A549 treated with dexamethasone at 1 μM for 4 hours (cell line): ENCODE data around the gene STS. TPM values are rescaled to one million over a fixed set of nuclear protein-coding genes. Genes with fewer than 3 reads are reported as not detected.

Source experiments
- total RNA-seq: library from RNA; stranded (reverse); fragments of 200-300 nt; extraction: Qiagen RNA extraction; gene quantifications from 5 replicates; pipeline ENCODE4 v1.2.3, GENCODE V29; 2022

The STS gene, protein sequence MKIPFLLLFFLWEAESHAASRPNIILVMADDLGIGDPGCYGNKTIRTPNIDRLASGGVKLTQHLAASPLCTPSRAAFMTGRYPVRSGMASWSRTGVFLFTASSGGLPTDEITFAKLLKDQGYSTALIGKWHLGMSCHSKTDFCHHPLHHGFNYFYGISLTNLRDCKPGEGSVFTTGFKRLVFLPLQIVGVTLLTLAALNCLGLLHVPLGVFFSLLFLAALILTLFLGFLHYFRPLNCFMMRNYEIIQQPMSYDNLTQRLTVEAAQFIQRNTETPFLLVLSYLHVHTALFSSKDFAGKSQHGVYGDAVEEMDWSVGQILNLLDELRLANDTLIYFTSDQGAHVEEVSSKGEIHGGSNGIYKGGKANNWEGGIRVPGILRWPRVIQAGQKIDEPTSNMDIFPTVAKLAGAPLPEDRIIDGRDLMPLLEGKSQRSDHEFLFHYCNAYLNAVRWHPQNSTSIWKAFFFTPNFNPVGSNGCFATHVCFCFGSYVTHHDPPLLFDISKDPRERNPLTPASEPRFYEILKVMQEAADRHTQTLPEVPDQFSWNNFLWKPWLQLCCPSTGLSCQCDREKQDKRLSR
- total RNA-seq, result 2.0 to 2.5 TPM (median 2.2 TPM) in 5 replicates

DNA sequence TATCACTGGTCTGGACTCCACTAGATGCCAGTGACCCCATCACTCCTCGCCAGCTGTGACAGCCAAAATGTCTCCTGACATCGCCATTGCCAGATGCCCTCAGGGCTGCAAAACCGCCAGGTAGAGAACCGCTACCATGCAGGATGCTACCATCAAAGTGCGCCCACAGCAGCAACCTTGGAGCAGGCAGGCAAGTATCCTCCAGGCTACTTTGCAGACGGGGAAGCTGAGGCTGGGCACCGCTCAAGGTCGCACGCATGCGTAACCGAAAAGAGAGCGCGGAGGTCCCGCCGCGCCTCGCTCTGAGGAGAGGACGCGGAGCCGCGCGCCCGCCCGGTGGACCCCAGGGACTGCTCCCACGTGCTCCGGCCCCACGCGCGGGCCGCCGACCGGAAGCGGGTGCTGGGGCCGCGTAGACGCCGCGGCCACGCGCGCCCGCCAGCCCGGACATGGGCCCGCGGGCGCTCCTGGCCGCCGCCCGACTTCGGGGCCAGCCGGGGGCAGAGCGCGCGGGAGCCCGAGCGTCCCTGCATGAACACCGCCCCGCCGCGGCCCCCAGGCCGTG lies at the start of gene STS:
TSS of gene STS (plus strand) at position 300 of the 565 bp plus-strand sequence. CDS start 105,488 bp downstream, outside the sequence.

DNA sequence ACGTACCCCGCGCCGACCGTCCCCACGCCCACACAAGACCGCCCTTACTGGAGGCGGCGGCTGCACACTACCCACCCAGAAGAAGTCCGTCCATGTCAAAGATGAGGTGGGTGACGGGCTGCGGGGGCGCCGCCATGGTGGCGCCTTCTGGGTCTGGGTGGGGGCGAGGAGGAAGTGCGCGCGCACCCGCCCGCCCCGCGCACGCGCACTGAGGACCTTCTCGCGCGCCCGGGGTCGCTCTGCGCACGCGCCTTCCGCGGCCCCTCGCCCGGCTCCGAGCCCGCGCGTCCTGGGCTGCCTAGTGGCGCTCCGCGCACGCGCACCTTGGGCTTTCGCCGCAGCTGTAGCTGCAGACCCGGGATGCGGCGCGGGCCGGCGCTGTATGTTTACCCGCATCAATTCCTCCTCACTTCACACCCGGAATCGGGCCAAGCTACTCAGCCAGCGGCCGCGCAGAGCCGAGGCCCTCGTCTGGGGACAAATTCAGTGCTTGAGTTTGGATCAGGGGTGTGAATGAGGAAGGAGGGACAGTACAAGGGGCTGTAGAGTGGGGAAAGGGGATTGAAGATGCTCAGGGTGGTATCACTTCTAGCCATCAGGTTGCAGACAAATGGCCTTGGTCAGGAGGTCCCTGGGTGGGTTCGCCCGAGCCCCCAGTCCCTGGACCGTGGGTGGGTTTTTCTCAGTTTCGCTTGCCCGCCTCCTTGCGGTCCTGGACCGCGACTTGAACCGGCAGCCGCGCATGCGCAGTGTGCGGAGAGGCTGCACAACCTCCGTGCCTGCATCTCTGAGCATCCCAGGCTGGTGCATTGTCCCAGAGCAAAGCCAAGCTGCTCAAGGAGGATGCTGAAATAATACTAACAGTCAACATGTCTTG lies 704 bp downstream of the STS start, which contains the start of gene PUDP:
TSS of gene PUDP (minus strand) at position 176 of the 877 bp plus-strand sequence. CDS start at position 136, 40 bp downstream.

Other genes starting within 250 kb of the STS start
- 22.2 to 25.2 TPM (median 24.4 TPM) in 5 replicates for gene PUDP, start 441 bp downstream of the STS start, total RNA-seq